Tibial nerve (tissue), 4 donors: ENCODE results near the gene MST1R. TPM values are rescaled to one million over a fixed set of nuclear protein-coding genes. Genes with fewer than 3 reads are reported as not detected.

Source experiments
- DNase-seq, 2 donors: peaks; one replicate each; pipeline ENCODE4 v3.0.0-alpha.2; 2019; ENCODE audit warnings: low spot score in 2 of 2
- H3K27ac ChIP-seq, 4 donors: fragments of 200-600 bp; sonication (generic) in 3 of 4; one replicate each; pipeline ENCODE4 v1.5.1; 2017 to 2019; ENCODE audit warnings: mild to moderate bottlenecking in 1 of 4
- H3K27me3 ChIP-seq, 2 donors: fragments of 200-600 bp; sonication (generic) in 1 of 2; one replicate each; pipeline versions ENCODE4 v1.5.1 to v1.6.0; 2017 to 2019
- H3K36me3 ChIP-seq, 3 donors: fragments of 200-600 bp; sonication (generic); one replicate each; pipeline ENCODE4 v1.5.1; 2018 to 2019
- H3K4me1 ChIP-seq, 4 donors: fragments of 200-600 bp; sonication (generic) in 3 of 4; one replicate each; pipeline ENCODE4 v1.5.1; 2017 to 2019
- H3K4me3 ChIP-seq, 4 donors: fragments of 200-600 bp; sonication (generic) in 3 of 4; one replicate each; pipeline ENCODE4 v1.5.1; 2017 to 2019; ENCODE audit warnings: mild to moderate bottlenecking in 1 of 4, moderate library complexity in 1 of 4
- H3K9me3 ChIP-seq, 4 donors: fragments of 200-600 bp; sonication (generic) in 3 of 4; one replicate each; pipeline ENCODE4 v1.5.1; 2017 to 2019
- CTCF ChIP-seq, 5 experiments: fragments of 200-600 bp in 3 of 5; fragments of 450-650 bp in 2 of 5; sonication (generic) in 3 of 5; IDR thresholded peaks; one replicate each; pipeline ENCODE4 v1.5.1; 2016 to 2019; ENCODE audit warnings: antibody characterized with exemption in 5 of 5, mild to moderate bottlenecking in 3 of 5, moderate library complexity in 2 of 5
- EP300 ChIP-seq, 2 donors: sonication (generic); formaldehyde crosslinking; IDR thresholded peaks; one replicate each; pipeline ENCODE4 v1.6.1; 2017; ENCODE audit warnings: antibody characterized with exemption in 2 of 2, mild to moderate bottlenecking in 1 of 2
- POLR2A ChIP-seq, 2 donors: fragments of 450-650 bp; IDR thresholded peaks; one replicate each; pipeline ENCODE4 v1.6.1; 2017; ENCODE audit warnings: antibody characterized with exemption in 2 of 2, mild to moderate bottlenecking in 2 of 2, moderate library complexity in 2 of 2
- WGBS, 2 donors: methylation state at CpG; one replicate each; pipeline ENCODE4 v1.1.5; 2018; 5-methylcytosine and 5-hydroxymethylcytosine counted together
- total RNA-seq, 4 donors: library from RNA; depleted of rRNA; stranded (reverse); fragments of >200 nt; gene quantifications; one replicate each; pipeline ENCODE4 v1.1.0, GENCODE V29; 2016

Gene MST1R
- total RNA-seq, 4 donors from 2014 or later: 1.0 to 2.8 (median 2.3) TPM

- TF ChIP-seq EP300 (IDR thresholded peaks at IDR 0.05) (no peak), CTCF (IDR thresholded peaks at IDR 0.05) (no peak), POLR2A (IDR thresholded peaks at IDR 0.05) (no peak)
- Histone ChIP-seq H3K27me3 (no peaks in the 10 kb centered on the region), H3K4me1 (peaks cover 0 to 24% (median 9%) of the 10 kb centered on the region in 4 donors), H3K4me3 (no peak overlapping the region), H3K36me3 (no peaks in the 10 kb centered on the region), H3K27ac (peak overlapping the region in 1 of 4 donors; percentile 65), H3K9me3 (no peaks in the 10 kb centered on the region)
- no peak for DNase-seq
- 29 to 52% methylated on average over 8 to 10 of the region's 11 CpGs for WGBS, 2 donors
Observed at GRCh38 chr3:49901366-49902339, 2.0 kb downstream of the MST1R start.

- peak overlapping the region in 1 of 4 donors; percentile 65 for H3K27ac ChIP-seq
- H3K4me3 ChIP-seq: no peak overlapping the region
- 68 to 72% methylated on average over 6 of the region's 8 CpGs for WGBS, 2 donors
- DNase-seq: no peak
- peaks cover 0 to 14% (median 1%) of the 10 kb centered on the region in 4 donors for H3K4me1 ChIP-seq
- TF ChIP-seq POLR2A (IDR thresholded peaks at IDR 0.05) (no peak), EP300 (IDR thresholded peaks at IDR 0.05) (no peak), CTCF (IDR thresholded peaks at IDR 0.05) (no peak)
- no peaks in the 10 kb centered on the region for H3K27me3 ChIP-seq
- no peaks in the 10 kb centered on the region for H3K9me3 ChIP-seq
- no peaks in the 10 kb centered on the region for H3K36me3 ChIP-seq
Observed at GRCh38 chr3:49900491-49901153, 3.1 kb downstream of the MST1R start.

DNA sequence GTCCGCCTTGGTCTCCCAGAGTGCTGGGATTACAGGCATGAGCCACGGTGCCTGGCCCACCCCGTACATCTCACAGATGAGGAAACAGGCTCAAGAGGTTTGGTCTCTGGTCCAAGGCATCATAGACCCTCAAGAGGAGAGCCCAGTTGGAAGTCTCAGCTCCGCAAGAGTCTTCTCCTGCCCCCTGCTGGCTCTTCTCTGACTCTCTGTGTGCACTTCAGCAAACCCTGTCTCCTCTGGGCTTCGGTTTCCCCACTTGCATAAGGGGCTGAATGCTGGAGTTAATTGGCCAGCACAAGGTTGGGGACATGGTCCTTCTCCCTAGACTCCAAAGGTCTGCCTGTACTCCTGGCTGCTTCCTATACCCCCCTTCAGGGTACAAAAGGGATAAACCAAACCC is 3.9 kb downstream of the MST1R start:
- no peaks in the 10 kb centered on the region for H3K27me3 ChIP-seq
- WGBS, 2 donors: 59 to 70% methylated on average over 4 to 5 of the region's 5 CpGs
- DNase-seq: no peak
- H3K9me3 ChIP-seq: no peaks in the 10 kb centered on the region
- TF ChIP-seq EP300 (IDR thresholded peaks at IDR 0.05) (no peak), CTCF (IDR thresholded peaks at IDR 0.05) (no peak), POLR2A (IDR thresholded peaks at IDR 0.05) (no peak)
- H3K4me1 ChIP-seq: peaks cover 0 to 12% (median 0%) of the 10 kb centered on the region in 4 donors
- H3K27ac ChIP-seq: peak overlapping the region in 1 of 4 donors; percentile 45
- peaks cover 0 to 4% (median 0%) of the 10 kb centered on the region in 3 donors for H3K36me3 ChIP-seq
- H3K4me3 ChIP-seq: no peak overlapping the region

- no peak for TF ChIP-seq POLR2A (IDR thresholded peaks at IDR 0.05)
- TF ChIP-seq EP300 (IDR thresholded peaks at IDR 0.05): no peak
- TF ChIP-seq CTCF (IDR thresholded peaks at IDR 0.05): no peak
- Histone ChIP-seq H3K27ac (no peak overlapping the region), H3K27me3 (no peaks in the 10 kb centered on the region), H3K36me3 (peaks cover 0 to 5% (median 0%) of the 10 kb centered on the region in 3 donors), H3K4me1 (peaks cover 0 to 9% (median 0%) of the 10 kb centered on the region in 4 donors), H3K9me3 (no peaks in the 10 kb centered on the region), H3K4me3 (no peak overlapping the region)
- no peak for DNase-seq
- 65 to 77% methylated on average over 6 of the region's 6 CpGs for WGBS, 2 donors
Observed at GRCh38 chr3:49898991-49899390, 4.7 kb downstream of the MST1R start.

DNA sequence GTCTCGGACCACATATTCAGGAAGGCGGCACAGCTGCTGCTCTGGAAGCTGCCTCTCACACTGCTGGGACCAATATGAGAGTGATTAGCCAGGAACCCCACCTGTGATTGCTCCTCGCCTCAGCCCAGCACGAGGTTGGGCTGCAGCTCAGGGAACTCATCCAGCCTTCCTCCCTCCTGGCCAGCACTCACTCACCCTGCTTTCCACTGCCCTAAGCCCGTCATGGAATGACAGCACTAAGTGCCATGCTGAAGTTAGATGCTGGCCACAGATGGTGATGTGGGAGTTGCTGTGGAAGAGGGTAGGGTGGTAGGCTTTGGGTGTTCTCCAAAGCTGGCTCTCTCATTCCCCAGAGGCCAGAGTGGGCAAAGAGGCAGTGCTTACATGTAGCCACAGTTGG is 7.3 kb downstream of the MST1R start:
- Histone ChIP-seq H3K4me1 (no peaks in the 10 kb centered on the region), H3K27ac (no peak overlapping the region), H3K27me3 (no peaks in the 10 kb centered on the region), H3K4me3 (no peak overlapping the region), H3K9me3 (no peaks in the 10 kb centered on the region), H3K36me3 (peaks cover 0 to 5% (median 0%) of the 10 kb centered on the region in 3 donors)
- WGBS, 2 donors: 75 to 85% methylated on average over 4 to 5 of the region's 5 CpGs
- TF ChIP-seq CTCF (IDR thresholded peaks at IDR 0.05): no peak
- TF ChIP-seq POLR2A (IDR thresholded peaks at IDR 0.05): no peak
- no peak for TF ChIP-seq EP300 (IDR thresholded peaks at IDR 0.05)
- DNase-seq: no peak
